OCI-LY1 (cell line): Measurements from ENCODE around the gene HSPA4.

Experiments
- CTCF ChIP-seq: fragments of 200-600 bp; sonication (generic), shearing (Covaris generic); IDR thresholded peaks from 2 replicates; pipeline ENCODE4 v1.5.1; 2017; ENCODE audit warnings: mild to moderate bottlenecking, antibody characterized with exemption, low read length, moderate library complexity, mixed read lengths
- EZH2 ChIP-seq: fragments of 200-600 bp; sonication (generic), shearing (Covaris generic); IDR thresholded peaks from 2 replicates; pipeline ENCODE4 v1.8.0; 2017; ENCODE audit warnings: borderline replicate concordance, mixed run types, mild to moderate bottlenecking, antibody characterized with exemption, low read length, moderate library complexity, mixed read lengths

GRCh38 chr5:133065471-133065870 is 13.7 kb downstream of the HSPA4 start:
- TF ChIP-seq CTCF, result no peak
- TF ChIP-seq EZH2, result no peak
